H9 (cell line): Measurements from ENCODE around the gene IGLL1. TPM values are rescaled to one million over a fixed set of nuclear protein-coding genes. Genes with fewer than 3 reads are reported as not detected.

Source experiments
- DNase-seq: peaks from one replicate; pipeline ENCODE4 v3.0.0-alpha.2; 2017
- H2AFZ ChIP-seq: one replicate; pipeline ENCODE4 v1.6.1; 2013; ENCODE audit warnings: mild to moderate bottlenecking, low read length, control low read depth, moderate library complexity
- H2AK5ac ChIP-seq: 2 replicates; pipeline ENCODE4 v1.6.1; 2013; ENCODE audit warnings: low read length, control low read depth, mixed read lengths; ENCODE audit not compliant: insufficient read length
- H2BK120ac ChIP-seq: one replicate; pipeline ENCODE4 v1.6.1; 2013; ENCODE audit warnings: low read depth, mild to moderate bottlenecking, low read length, control low read depth, inconsistent platforms; ENCODE audit not compliant: poor library complexity, severe bottlenecking
- H2BK12ac ChIP-seq: 2 replicates; pipeline ENCODE4 v1.6.1; 2013; ENCODE audit warnings: low read length, control low read depth, mixed read lengths, low read depth; ENCODE audit not compliant: insufficient read length
- H2BK15ac ChIP-seq: 2 replicates; pipeline ENCODE4 v1.6.1; 2013; ENCODE audit warnings: low read depth, low read length, control low read depth
- H2BK20ac ChIP-seq: one replicate; pipeline ENCODE4 v1.6.1; 2013; ENCODE audit warnings: low read depth, mild to moderate bottlenecking, low read length, control low read depth, inconsistent platforms; ENCODE audit not compliant: poor library complexity, severe bottlenecking
- H2BK5ac ChIP-seq: 2 replicates; pipeline ENCODE4 v1.6.1; 2013; ENCODE audit warnings: low read length, control low read depth, mixed read lengths; ENCODE audit not compliant: insufficient read length
- H3K14ac ChIP-seq: 2 replicates; pipeline ENCODE4 v1.6.1; 2013; ENCODE audit warnings: low read length, control low read depth; ENCODE audit not compliant: insufficient read depth
- H3K18ac ChIP-seq: 2 replicates; pipeline ENCODE4 v1.6.1; 2013; ENCODE audit warnings: low read depth, mild to moderate bottlenecking, mixed read lengths, low read length, control low read depth; ENCODE audit not compliant: insufficient read length
- H3K23ac ChIP-seq: 2 replicates; pipeline ENCODE4 v1.6.1; 2013; ENCODE audit warnings: low read length, control low read depth, mixed read lengths, low read depth; ENCODE audit not compliant: insufficient read length
- H3K23me2 ChIP-seq: 2 replicates; pipeline ENCODE4 v1.6.1; 2013; ENCODE audit warnings: low read depth, mild to moderate bottlenecking, mixed read lengths, low read length, control low read depth; ENCODE audit not compliant: insufficient read length, poor library complexity, severe bottlenecking
- H3K27ac ChIP-seq: 2 replicates; pipeline ENCODE4 v1.5.1; 2013; ENCODE audit warnings: low read length, control low read depth, mixed read lengths, low read depth; ENCODE audit not compliant: insufficient read length
- H3K27me3 ChIP-seq: 2 replicates; pipeline ENCODE4 v1.6.1; 2013; ENCODE audit warnings: low read length, control low read depth, inconsistent platforms; ENCODE audit not compliant: insufficient read depth
- H3K4ac ChIP-seq: 2 replicates; pipeline ENCODE4 v1.6.1; 2013; ENCODE audit warnings: low read depth, mild to moderate bottlenecking, control low read depth, inconsistent platforms, low read length, moderate library complexity
- H3K4me1 ChIP-seq: 2 replicates; pipeline ENCODE4 v1.6.1; 2013; ENCODE audit warnings: low read length, control low read depth, inconsistent platforms; ENCODE audit not compliant: insufficient read depth
- H3K4me2 ChIP-seq: 2 replicates; pipeline ENCODE4 v1.6.1; 2013; ENCODE audit warnings: low read length, control low read depth, mixed read lengths; ENCODE audit not compliant: insufficient read length, insufficient read depth
- H3K56ac ChIP-seq: 2 replicates; pipeline ENCODE4 v1.6.1; 2013; ENCODE audit warnings: low read depth, mild to moderate bottlenecking, mixed read lengths, low read length, control low read depth; ENCODE audit not compliant: insufficient read length
- H3K79me1 ChIP-seq: 2 replicates; pipeline ENCODE4 v1.6.1; 2013; ENCODE audit warnings: low read depth, mild to moderate bottlenecking, moderate library complexity, low read length, control low read depth, inconsistent platforms; ENCODE audit not compliant: insufficient read depth, poor library complexity, severe bottlenecking
- H3K79me2 ChIP-seq: 2 replicates; pipeline ENCODE4 v1.6.1; 2013; ENCODE audit warnings: low read length, control low read depth, inconsistent platforms; ENCODE audit not compliant: insufficient read depth
- H3K9ac ChIP-seq: 2 replicates; pipeline ENCODE4 v1.6.1; 2013; ENCODE audit warnings: low read length, control low read depth, mixed read lengths; ENCODE audit not compliant: insufficient read length; ENCODE audit errors: extremely low read depth
- H3K9me3 ChIP-seq: one replicate; pipeline ENCODE4 v1.6.1; 2013; ENCODE audit warnings: low read depth, low read length, inconsistent platforms; ENCODE audit not compliant: control insufficient read depth
- H3T11ph ChIP-seq: one replicate; pipeline ENCODE4 v1.6.1; 2013; ENCODE audit warnings: mild to moderate bottlenecking, low read length, control low read depth, inconsistent platforms
- H4K20me1 ChIP-seq: one replicate; pipeline ENCODE4 v1.6.1; 2013; ENCODE audit not compliant: control insufficient read depth, insufficient read length, insufficient read depth
- H4K5ac ChIP-seq: 2 replicates; pipeline ENCODE4 v1.6.1; 2013; ENCODE audit warnings: low read depth, mild to moderate bottlenecking, mixed read lengths, low read length, control low read depth; ENCODE audit not compliant: insufficient read length
- H4K8ac ChIP-seq: replicated peaks from 2 replicates; pipeline ENCODE4 v1.6.1; 2013; ENCODE audit warnings: low read length, control low read depth, mixed read lengths, low read depth; ENCODE audit not compliant: insufficient read length
- H4K91ac ChIP-seq: 2 replicates; pipeline ENCODE4 v1.6.1; 2013; ENCODE audit warnings: low read depth, mild to moderate bottlenecking, moderate library complexity, mixed read lengths, low read length, control low read depth; ENCODE audit not compliant: insufficient read length
- H3K27ac Mint-ChIP-seq, 3 experiments: 2 replicates in 2 of 3; 3 replicates in 1 of 3; pipeline ENCODE4 v1.8.0; 2020 to 2021; ENCODE audit warnings: mixed read lengths in 3 of 3, mild to moderate bottlenecking in 1 of 3, moderate library complexity in 1 of 3
- H3K27me3 Mint-ChIP-seq: 2 replicates; pipeline ENCODE4 v1.8.0; 2021; ENCODE audit warnings: low read depth, mild to moderate bottlenecking, moderate library complexity, mixed read lengths
- H3K36me3 Mint-ChIP-seq, 3 experiments: 2 replicates in 2 of 3; 3 replicates in 1 of 3; pipeline ENCODE4 v1.8.0; 2020 to 2021; ENCODE audit warnings: low read depth in 3 of 3, mixed read lengths in 3 of 3; ENCODE audit not compliant: insufficient read depth in 1 of 3
- H3K4me1 Mint-ChIP-seq, 2 experiments: 2 replicates each; pipeline ENCODE4 v1.8.0; 2020; ENCODE audit warnings: mixed read lengths in 2 of 2
- H3K4me3 Mint-ChIP-seq, 2 experiments: 2 replicates in 1 of 2; 3 replicates in 1 of 2; pipeline ENCODE4 v1.8.0; 2020 to 2021; ENCODE audit warnings: mild to moderate bottlenecking in 2 of 2, mixed read lengths in 2 of 2, moderate library complexity in 1 of 2
- H3K9me3 Mint-ChIP-seq, 2 experiments: 2 replicates in 1 of 2; 3 replicates in 1 of 2; pipeline ENCODE4 v1.8.0; 2020; ENCODE audit warnings: mild to moderate bottlenecking in 2 of 2, mixed read lengths in 2 of 2, moderate library complexity in 1 of 2
- WGBS: extraction: QIAGEN DNeasy Blood & Tissue Kit; methylation state at CpG from one replicate; pipeline ENCODE4 v1.1.7; 2013; ENCODE audit warnings: missing lambda C conversion rate, low lambda C conversion rate, mixed read lengths; ENCODE audit not compliant: insufficient read length; ENCODE audit errors: extremely low coverage; 5-methylcytosine and 5-hydroxymethylcytosine counted together
- total RNA-seq: library from RNA; stranded (reverse); gene quantifications from 2 replicates; pipeline ENCODE4 v1.2.1, GENCODE V29; 2021
- TF ChIP-seq, protein P1 (sequence below): fragments of 200-600 bp; sonication (generic); conservative IDR thresholded peaks from 3 replicates; pipeline ENCODE4 v1.8.0; 2021; ENCODE audit warnings: antibody characterized with exemption, mild to moderate bottlenecking

The IGLL1 gene
- total RNA-seq, 1 experiment from 2014 or later = not detected

- H3K23me2 ChIP-seq = no peaks in the 10 kb centered on the region
- H3K79me1 ChIP-seq = no peaks in the 10 kb centered on the region
- H3K4me1 ChIP-seq = no peaks in the 10 kb centered on the region
- Mint-ChIP-seq H3K4me1 (peaks cover 0 to 2% of the 10 kb centered on the region in 2 experiments; a peak in 1 of 4 replicates), H3K27me3 (peaks cover 43% of the 10 kb centered on the region), H3K36me3 (no peaks in the 10 kb centered on the region), H3K4me3 (no peak overlapping the region), H3K9me3 (no peaks in the 10 kb centered on the region), H3K27ac (no peak overlapping the region)
- H4K91ac ChIP-seq = no peak overlapping the region
- no peak overlapping the region for H3K14ac ChIP-seq
- H3K27me3 ChIP-seq = no peaks in the 10 kb centered on the region
- H3K23ac ChIP-seq = no peak overlapping the region
- no peak overlapping the region for H2BK20ac ChIP-seq
- no peak overlapping the region for H2BK15ac ChIP-seq
- H2AFZ ChIP-seq = no peak overlapping the region
- WGBS = no CpG with 5 or more reads among the region's 5 CpGs
- no peaks in the 10 kb centered on the region for H4K20me1 ChIP-seq
- TF ChIP-seq, protein P1, sequence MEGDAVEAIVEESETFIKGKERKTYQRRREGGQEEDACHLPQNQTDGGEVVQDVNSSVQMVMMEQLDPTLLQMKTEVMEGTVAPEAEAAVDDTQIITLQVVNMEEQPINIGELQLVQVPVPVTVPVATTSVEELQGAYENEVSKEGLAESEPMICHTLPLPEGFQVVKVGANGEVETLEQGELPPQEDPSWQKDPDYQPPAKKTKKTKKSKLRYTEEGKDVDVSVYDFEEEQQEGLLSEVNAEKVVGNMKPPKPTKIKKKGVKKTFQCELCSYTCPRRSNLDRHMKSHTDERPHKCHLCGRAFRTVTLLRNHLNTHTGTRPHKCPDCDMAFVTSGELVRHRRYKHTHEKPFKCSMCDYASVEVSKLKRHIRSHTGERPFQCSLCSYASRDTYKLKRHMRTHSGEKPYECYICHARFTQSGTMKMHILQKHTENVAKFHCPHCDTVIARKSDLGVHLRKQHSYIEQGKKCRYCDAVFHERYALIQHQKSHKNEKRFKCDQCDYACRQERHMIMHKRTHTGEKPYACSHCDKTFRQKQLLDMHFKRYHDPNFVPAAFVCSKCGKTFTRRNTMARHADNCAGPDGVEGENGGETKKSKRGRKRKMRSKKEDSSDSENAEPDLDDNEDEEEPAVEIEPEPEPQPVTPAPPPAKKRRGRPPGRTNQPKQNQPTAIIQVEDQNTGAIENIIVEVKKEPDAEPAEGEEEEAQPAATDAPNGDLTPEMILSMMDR = no peak
- H2BK5ac ChIP-seq = no peak overlapping the region
- H3K9ac ChIP-seq = no peak overlapping the region
- H3K79me2 ChIP-seq = no peaks in the 10 kb centered on the region
- H2BK120ac ChIP-seq = no peak overlapping the region
- H3K4ac ChIP-seq = no peak overlapping the region
- DNase-seq = no peak
- no peak overlapping the region for H3K18ac ChIP-seq
- no peak overlapping the region for H4K8ac ChIP-seq
- no peaks in the 10 kb centered on the region for H3K9me3 ChIP-seq
- no peak overlapping the region for H3K56ac ChIP-seq
- H2AK5ac ChIP-seq = no peak overlapping the region
- H2BK12ac ChIP-seq = no peak overlapping the region
- H3T11ph ChIP-seq = no peak overlapping the region
- no peak overlapping the region for H3K27ac ChIP-seq
- no peak overlapping the region for H4K5ac ChIP-seq
- H3K4me2 ChIP-seq = no peak overlapping the region
Observed at GRCh38 chr22:23579280-23579679, 810 bp downstream of the IGLL1 start.
